H1 (cell line): ENCODE results near the gene KCTD19. TPM values are rescaled to one million over a fixed set of nuclear protein-coding genes. Genes with fewer than 3 reads are reported as not detected.
A peak's percentile ranks its signal among the peaks of the same experiment; 100 is the strongest.

Experiments used
- CTCF ChIA-PET: fragments of 300-600 bp; sonication (Branson Sonifier 250); formaldehyde crosslinking; loops from one replicate; lab custom pipeline; 2021; ENCODE audit not compliant: partially characterized antibody; lab: Charles Lee
- POLR2A ChIA-PET: fragments of 300-600 bp; sonication (Branson Sonifier 250); formaldehyde crosslinking; loops from one replicate; lab custom pipeline; 2021; ENCODE audit warnings: inconsistent platforms; ENCODE audit not compliant: partially characterized antibody; lab: Charles Lee
- DNase-seq, 2 experiments: peaks; one replicate each; pipeline versions ENCODE4 v3.0.0 to v3.0.0-alpha.2; 2010 to 2022; ENCODE audit warnings: low spot score in 2 of 2, low read depth in 1 of 2, mixed read lengths in 1 of 2
- FAIRE-seq: peaks from 2 replicates; lab custom pipeline; 2011; peaks lifted over from hg19 to GRCh38; lab: Jason Lieb, UNC
- H2AFZ ChIP-seq: 2 replicates; pipeline ENCODE4 v1.8.1; 2012; ENCODE audit warnings: low read length, inconsistent platforms
- H2AK5ac ChIP-seq: 2 replicates; pipeline ENCODE4 v1.6.1; 2013; ENCODE audit warnings: low read depth, low read length
- H2BK120ac ChIP-seq: replicated peaks from 2 replicates; pipeline ENCODE3; 2013; ENCODE audit warnings: low read depth, low read length, inconsistent platforms
- H2BK12ac ChIP-seq: 2 replicates; pipeline ENCODE4 v1.6.1; 2013; ENCODE audit warnings: low read depth, low read length
- H2BK15ac ChIP-seq: 2 replicates; pipeline ENCODE4 v1.6.1; 2013; ENCODE audit warnings: low read length
- H2BK20ac ChIP-seq: 2 replicates; pipeline ENCODE4 v1.6.1; 2013; ENCODE audit warnings: low read length
- H2BK5ac ChIP-seq: 2 replicates; pipeline ENCODE4 v1.6.1; 2013; ENCODE audit warnings: low read depth, low read length
- H3K14ac ChIP-seq: 2 replicates; pipeline ENCODE4 v1.6.1; 2013; ENCODE audit warnings: inconsistent platforms; ENCODE audit not compliant: insufficient read length
- H3K18ac ChIP-seq: 2 replicates; pipeline ENCODE4 v1.6.1; 2013; ENCODE audit warnings: low read length; ENCODE audit errors: extremely low read depth
- H3K23ac ChIP-seq: 2 replicates; pipeline ENCODE4 v1.6.1; 2013; ENCODE audit warnings: inconsistent platforms; ENCODE audit not compliant: insufficient read length
- H3K23me2 ChIP-seq: 2 replicates; pipeline ENCODE4 v1.6.1; 2013; ENCODE audit warnings: low read depth, low read length
- H3K27ac ChIP-seq: 2 replicates; pipeline ENCODE4 v1.6.1; 2011; ENCODE audit warnings: low read depth, low read length, inconsistent platforms
- H3K27me3 ChIP-seq, 4 experiments: replicated peaks in 1 of 4; 1 replicate in 1 of 4; 2 replicates in 3 of 4; pipeline versions ENCODE4 v1.6.1 to v1.8.1; 2011 to 2013; ENCODE audit warnings: low read length in 3 of 4, mild to moderate bottlenecking in 3 of 4, inconsistent platforms in 2 of 4, mixed read lengths in 2 of 4, moderate library complexity in 1 of 4; ENCODE audit not compliant: control insufficient read depth in 3 of 4, insufficient read depth in 3 of 4; ENCODE audit errors: extremely low read depth in 1 of 4
- H3K36me3 ChIP-seq, 4 experiments: 2 replicates each; pipeline versions ENCODE4 v1.6.1 to v1.8.1; 2011 to 2013; ENCODE audit warnings: mild to moderate bottlenecking in 4 of 4, low read length in 3 of 4, moderate library complexity in 2 of 4, control low read depth in 1 of 4, inconsistent platforms in 1 of 4; ENCODE audit not compliant: insufficient read depth in 4 of 4, control insufficient read depth in 2 of 4
- H3K4ac ChIP-seq: replicated peaks from 2 replicates; pipeline ENCODE3; 2013; ENCODE audit warnings: low read length, low read depth, mixed read lengths, inconsistent platforms; ENCODE audit not compliant: insufficient read length
- H3K4me1 ChIP-seq, 4 experiments: replicated peaks in 1 of 4; 1 replicate in 1 of 4; 2 replicates in 3 of 4; pipeline versions ENCODE4 v1.6.1 to v1.8.1; 2011 to 2013; ENCODE audit warnings: low read length in 3 of 4, inconsistent platforms in 2 of 4, mixed read lengths in 1 of 4; ENCODE audit not compliant: insufficient read depth in 4 of 4, control insufficient read depth in 3 of 4
- H3K4me2 ChIP-seq, 2 experiments: 2 replicates each; pipeline versions ENCODE4 v1.6.1 to v1.8.1; 2011 to 2013; ENCODE audit warnings: low read depth in 2 of 2, low read length in 2 of 2, control low read depth in 1 of 2, inconsistent platforms in 1 of 2, mild to moderate bottlenecking in 1 of 2; ENCODE audit not compliant: insufficient read depth in 1 of 2
- H3K4me3 ChIP-seq, 4 experiments: fragments of 200-600, 300-600 bp in 1 of 4; sonication (generic), shearing (Covaris generic), sonication (Bioruptor Twin) in 1 of 4; 2 replicates each; pipeline versions ENCODE4 v1.5.1 to v1.8.1; 2011 to 2016; ENCODE audit warnings: low read length in 4 of 4, low read depth in 3 of 4, control low read depth in 2 of 4, inconsistent platforms in 2 of 4, mild to moderate bottlenecking in 2 of 4, mixed read lengths in 1 of 4, moderate library complexity in 1 of 4; ENCODE audit not compliant: insufficient read depth in 2 of 4; ENCODE audit errors: extremely low read depth in 1 of 4
- H3K56ac ChIP-seq: replicated peaks from 2 replicates; pipeline ENCODE3; 2013; ENCODE audit warnings: low read depth, mild to moderate bottlenecking, mixed read lengths, low read length, inconsistent platforms; ENCODE audit not compliant: insufficient read length
- H3K79me1 ChIP-seq: 2 replicates; pipeline ENCODE4 v1.6.1; 2013; ENCODE audit warnings: low read depth, low read length, control low read depth
- H3K79me2 ChIP-seq, 2 experiments: 2 replicates each; pipeline versions ENCODE4 v1.6.1 to v1.8.1; 2012 to 2013; ENCODE audit warnings: low read length in 2 of 2, mild to moderate bottlenecking in 2 of 2, inconsistent platforms in 1 of 2; ENCODE audit not compliant: insufficient read depth in 2 of 2, control insufficient read depth in 1 of 2
- H3K9ac ChIP-seq, 4 experiments: replicated peaks in 1 of 4; 1 replicate in 1 of 4; 2 replicates in 3 of 4; pipeline versions ENCODE4 v1.6.1 to v1.8.1; 2011 to 2013; ENCODE audit warnings: low read depth in 3 of 4, low read length in 3 of 4, control low read depth in 2 of 4, mild to moderate bottlenecking in 2 of 4, moderate library complexity in 2 of 4, inconsistent platforms in 1 of 4; ENCODE audit errors: extremely low read depth in 1 of 4
- H3K9me3 ChIP-seq, 2 experiments: 2 replicates each; pipeline versions ENCODE4 v1.6.1 to v1.8.1; 2012 to 2013; ENCODE audit warnings: mild to moderate bottlenecking in 2 of 2, moderate library complexity in 2 of 2, control low read depth in 1 of 2, inconsistent platforms in 1 of 2, low read depth in 1 of 2, low read length in 1 of 2, mixed read lengths in 1 of 2; ENCODE audit not compliant: insufficient read depth in 2 of 2
- H4K20me1 ChIP-seq, 2 experiments: replicated peaks in 1 of 2; 2 replicates each; pipeline versions ENCODE3 to v1.8.1; 2011 to 2013; ENCODE audit warnings: inconsistent platforms in 2 of 2, low read length in 2 of 2, mild to moderate bottlenecking in 1 of 2; ENCODE audit not compliant: insufficient read depth in 2 of 2, control insufficient read depth in 1 of 2
- H4K5ac ChIP-seq: 2 replicates; pipeline ENCODE4 v1.6.1; 2013; ENCODE audit warnings: low read length, low read depth, mixed read lengths, inconsistent platforms; ENCODE audit not compliant: insufficient read length
- H4K8ac ChIP-seq: 2 replicates; pipeline ENCODE4 v1.8.0; 2013; ENCODE audit warnings: mild to moderate bottlenecking, moderate library complexity, low read length, inconsistent platforms; ENCODE audit not compliant: insufficient read depth; ENCODE audit errors: extremely low read depth
- H4K91ac ChIP-seq: replicated peaks from 2 replicates; pipeline ENCODE3; 2013; ENCODE audit warnings: low read length, mixed read lengths, inconsistent platforms; ENCODE audit not compliant: insufficient read length
- BCL11A ChIP-seq, 2 experiments: IDR thresholded peaks; one replicate each; pipeline ENCODE4 v1.6.1; 2011; ENCODE audit warnings: low read depth in 2 of 2, low read length in 2 of 2, mild to moderate bottlenecking in 2 of 2
- CBX8 ChIP-seq: fragments of 300-800, 300-1000 bp; sonication (generic); IDR thresholded peaks from 2 replicates; pipeline ENCODE4 v1.7.1; 2016; ENCODE audit warnings: low read depth, low read length, borderline replicate concordance
- CREB1 ChIP-seq: IDR thresholded peaks from 2 replicates; pipeline ENCODE4 v1.6.1; 2012; ENCODE audit warnings: inconsistent platforms
- EP300 ChIP-seq, 2 experiments: IDR thresholded peaks; 1 replicate in 1 of 2; 2 replicates in 1 of 2; pipeline ENCODE4 v1.6.1; 2011 to 2012; ENCODE audit warnings: low read depth in 2 of 2, low read length in 2 of 2, mild to moderate bottlenecking in 2 of 2, borderline replicate concordance in 1 of 2, inconsistent platforms in 1 of 2, moderate library complexity in 1 of 2
- EZH2 ChIP-seq: fragments of 200-600 bp; sonication (generic); IDR thresholded peaks from 2 replicates; pipeline ENCODE4 v1.7.1; 2012; ENCODE audit warnings: low read depth, mild to moderate bottlenecking, moderate library complexity, low read length, inconsistent platforms; ENCODE audit not compliant: severe bottlenecking
- GABPA ChIP-seq: IDR thresholded peaks from 2 replicates; pipeline ENCODE4 v1.6.1; 2011; ENCODE audit warnings: mild to moderate bottlenecking, low read length, moderate library complexity, borderline replicate concordance; ENCODE audit not compliant: insufficient read depth
- HDAC6 ChIP-seq: IDR thresholded peaks from one replicate; pipeline ENCODE4 v1.7.1; 2012; ENCODE audit warnings: low read depth, mild to moderate bottlenecking, inconsistent platforms, low read length, moderate library complexity
- KDM5A ChIP-seq: fragments of 200-600 bp; IDR thresholded peaks from 2 replicates; pipeline ENCODE4 v1.7.1; 2012; ENCODE audit warnings: mild to moderate bottlenecking, low read length, inconsistent platforms, mixed read lengths
- MAFK ChIP-seq: IDR thresholded peaks from 2 replicates; pipeline ENCODE4 v1.6.1; 2012; ENCODE audit warnings: low read depth, mild to moderate bottlenecking, improper control_type of control experiment, low read length
- RAD21 ChIP-seq, 2 experiments: IDR thresholded peaks in 1 of 2; conservative IDR thresholded peaks in 1 of 2; 2 replicates each; pipeline ENCODE4 v1.6.1; 2011; ENCODE audit warnings: low read depth in 2 of 2, low read length in 2 of 2, improper control_type of control experiment in 1 of 2, inconsistent platforms in 1 of 2, mild to moderate bottlenecking in 1 of 2, moderate library complexity in 1 of 2
- SRF ChIP-seq: IDR thresholded peaks from 2 replicates; pipeline ENCODE4 v1.6.1; 2011; ENCODE audit warnings: mild to moderate bottlenecking, low read depth, low read length, moderate library complexity
- SUZ12 ChIP-seq: fragments of 200-600 bp; sonication (generic); IDR thresholded peaks from 2 replicates; pipeline ENCODE4 v1.6.1; 2012; ENCODE audit warnings: mild to moderate bottlenecking, inconsistent platforms, low read length, moderate library complexity, mixed read lengths
- YY1 ChIP-seq: IDR thresholded peaks from 2 replicates; pipeline ENCODE4 v1.6.1; 2011; ENCODE audit warnings: low read depth, mild to moderate bottlenecking, low read length
- ZNF274 ChIP-seq: IDR thresholded peaks from 2 replicates; pipeline ENCODE4 v1.7.0; 2012; ENCODE audit warnings: low read length, borderline replicate concordance; ENCODE audit errors: extremely low read depth
- WGBS, 2 experiments: shearing (Covaris generic) in 1 of 2; methylation state at CpG; one replicate each; pipeline versions ENCODE4 v1.1.6 to v1.1.7; 2013 to 2015; ENCODE audit warnings: low lambda C conversion rate in 2 of 2, mixed read lengths in 2 of 2, inconsistent platforms in 1 of 2, low coverage in 1 of 2, missing lambda C conversion rate in 1 of 2; ENCODE audit not compliant: insufficient replicate concordance in 2 of 2, insufficient coverage in 1 of 2, insufficient read length in 1 of 2; ENCODE audit errors: extremely low coverage in 1 of 2, missing lambda C conversion rate in 1 of 2; 5-methylcytosine and 5-hydroxymethylcytosine counted together
- polyA plus RNA-seq, 7 experiments: library from polyadenylated mRNA; depleted of rRNA in 3 of 7; stranded (reverse) in 5 of 7; unstranded in 2 of 7; fragments of >200 nt in 5 of 7; fragments of 200-250 nt in 2 of 7; gene quantifications; 1 replicate in 5 of 7; 2 replicates in 1 of 7; 4 replicates in 1 of 7; pipeline versions ENCODE4 v1.2.1 to v1.2.3, GENCODE V29; 2011 to 2013; ENCODE audit warnings: missing spikeins in 2 of 7, mixed read lengths in 2 of 7
- total RNA-seq: library from RNA; stranded (reverse); fragmentation: NEBNext Ultra II Directional; extraction: Animal tissue kit (Norgen Biotek cat#: 25700); gene quantifications from 2 replicates; pipeline ENCODE4 v1.2.1, GENCODE V29; 2021

Gene KCTD19
- total and polyA plus RNA-seq, 2 of the 8 experiments (the other 6 are each of a cell fraction or from before 2014, with no cell fraction given) = 0.06 to 0.24 TPM

- Histone ChIP-seq H3K9ac (no peak overlapping the region), H3K14ac (no peak overlapping the region), H3K23ac (no peak overlapping the region), H3K27ac (no peak overlapping the region), H3K4ac (no peak overlapping the region), H3K27me3 (no peaks in the 10 kb centered on the region; a peak in 1 of 7 replicates), H3K4me1 (no peaks in the 10 kb centered on the region; a peak in 1 of 7 replicates), H2BK15ac (no peak overlapping the region), H3K36me3 (no peaks in the 10 kb centered on the region), H3K79me1 (no peaks in the 10 kb centered on the region), H2AFZ (no peak overlapping the region), H4K20me1 (peaks cover 0 to 2% of the 10 kb centered on the region in 2 experiments), H3K23me2 (no peaks in the 10 kb centered on the region), H2BK120ac (no peak overlapping the region), H3K18ac (no peak overlapping the region), H3K9me3 (no peaks in the 10 kb centered on the region), H3K56ac (no peak overlapping the region), H4K91ac (no peak overlapping the region), H4K8ac (peak overlapping the region; percentile 48; the same call in 1 of the 2 replicates), H2BK12ac (no peak overlapping the region), H2AK5ac (no peak overlapping the region), H2BK20ac (no peak overlapping the region), H4K5ac (no peak overlapping the region), H3K79me2 (no peaks in the 10 kb centered on the region), H3K4me3 (no peak overlapping the region), H3K4me2 (no peak overlapping the region), H2BK5ac (no peak overlapping the region)
- no peak for DNase-seq
- 78% methylated on average over 3 of the region's 3 CpGs; no CpG with 5 or more reads in 1 of the 2 experiments for WGBS, 2 experiments
- FAIRE-seq = no peak
- ChIA-PET POLR2A (interaction anchor here (2.8 kb wide), 1 partner anchor 14 kb away, joined by 12 read pairs; the partner anchor contains the start of gene SLC9A5), CTCF (interaction anchor here (1.2 to 14.4 kb wide), 6 partner anchors 15 to 130 kb away, joined by 3 to 217 read pairs (median 8); partner anchors contain the start of genes FHOD1, KCTD19, LRRC36 and PLEKHG4)
- TF ChIP-seq EP300 (IDR thresholded peaks at IDR 0.05; ENCODE audit: borderline replicate concordance in 1 of 2, low read depth in 2 of 2, low read length in 2 of 2) (no peak), CBX8 (no peak), MAFK (no peak), EZH2 (no peak), ZNF274 (no peak), YY1 (no peak), SUZ12 (no peak), KDM5A (no peak), BCL11A (IDR thresholded peaks at IDR 0.05; ENCODE audit: low read depth in 2 of 2, low read length in 2 of 2) (no peak), CREB1 (no peak), SRF (no peak), HDAC6 (no peak), GABPA (no peak), RAD21 (IDR thresholded peaks at IDR 0.05 in 1 of 2, conservative IDR thresholded peaks at IDR 0.05 in 1 of 2; ENCODE audit: low read depth in 2 of 2, low read length in 2 of 2) (no peak)
Measured at GRCh38 chr16:67263201-67263600, 63.3 kb downstream of the KCTD19 start.
